PC-9 (cell line): ENCODE results near the gene CACNB4.

ENCODE experiments used
- EZH2 ChIP-seq: fragments of 200-600 bp; sonication (generic); IDR thresholded peaks from 2 replicates; pipeline ENCODE4 v1.8.0; 2017; ENCODE audit warnings: antibody characterized with exemption, low read depth
- TF ChIP-seq, protein P1 (sequence below): fragments of 200-600 bp; sonication (generic); conservative IDR thresholded peaks from 2 replicates; pipeline ENCODE4 v1.6.1; 2017; ENCODE audit warnings: mixed run types, antibody characterized with exemption, mild to moderate bottlenecking, moderate library complexity

DNA sequence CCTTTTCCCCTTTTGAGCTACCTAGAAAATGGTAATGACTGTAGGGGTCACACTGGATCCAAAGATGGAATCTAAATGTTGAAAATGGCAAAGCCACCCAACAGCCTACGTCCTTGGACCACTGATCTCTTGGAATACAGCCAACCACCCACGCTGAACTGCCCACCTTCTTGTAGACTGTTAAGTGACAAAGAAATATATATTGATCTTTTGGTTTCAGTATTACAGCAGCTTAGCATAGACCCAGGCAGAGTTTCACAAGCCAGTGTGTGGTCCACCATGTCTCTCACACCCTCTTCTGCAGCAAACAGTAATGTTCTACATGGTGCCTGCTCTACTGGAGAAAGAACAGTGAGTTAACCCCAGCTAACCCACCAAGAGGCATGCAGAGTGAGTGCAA, 20.2 kb downstream of the CACNB4 start:
- TF ChIP-seq, protein P1, sequence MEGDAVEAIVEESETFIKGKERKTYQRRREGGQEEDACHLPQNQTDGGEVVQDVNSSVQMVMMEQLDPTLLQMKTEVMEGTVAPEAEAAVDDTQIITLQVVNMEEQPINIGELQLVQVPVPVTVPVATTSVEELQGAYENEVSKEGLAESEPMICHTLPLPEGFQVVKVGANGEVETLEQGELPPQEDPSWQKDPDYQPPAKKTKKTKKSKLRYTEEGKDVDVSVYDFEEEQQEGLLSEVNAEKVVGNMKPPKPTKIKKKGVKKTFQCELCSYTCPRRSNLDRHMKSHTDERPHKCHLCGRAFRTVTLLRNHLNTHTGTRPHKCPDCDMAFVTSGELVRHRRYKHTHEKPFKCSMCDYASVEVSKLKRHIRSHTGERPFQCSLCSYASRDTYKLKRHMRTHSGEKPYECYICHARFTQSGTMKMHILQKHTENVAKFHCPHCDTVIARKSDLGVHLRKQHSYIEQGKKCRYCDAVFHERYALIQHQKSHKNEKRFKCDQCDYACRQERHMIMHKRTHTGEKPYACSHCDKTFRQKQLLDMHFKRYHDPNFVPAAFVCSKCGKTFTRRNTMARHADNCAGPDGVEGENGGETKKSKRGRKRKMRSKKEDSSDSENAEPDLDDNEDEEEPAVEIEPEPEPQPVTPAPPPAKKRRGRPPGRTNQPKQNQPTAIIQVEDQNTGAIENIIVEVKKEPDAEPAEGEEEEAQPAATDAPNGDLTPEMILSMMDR, result no peak
- TF ChIP-seq EZH2, result no peak
